ENCODE data around the gene CYB5A.

CYB5A gene, protein sequence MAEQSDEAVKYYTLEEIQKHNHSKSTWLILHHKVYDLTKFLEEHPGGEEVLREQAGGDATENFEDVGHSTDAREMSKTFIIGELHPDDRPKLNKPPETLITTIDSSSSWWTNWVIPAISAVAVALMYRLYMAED
- 7.6 to 11.6 (median 10.8) reads per million in 3 donors for total RNA-seq

DNA sequence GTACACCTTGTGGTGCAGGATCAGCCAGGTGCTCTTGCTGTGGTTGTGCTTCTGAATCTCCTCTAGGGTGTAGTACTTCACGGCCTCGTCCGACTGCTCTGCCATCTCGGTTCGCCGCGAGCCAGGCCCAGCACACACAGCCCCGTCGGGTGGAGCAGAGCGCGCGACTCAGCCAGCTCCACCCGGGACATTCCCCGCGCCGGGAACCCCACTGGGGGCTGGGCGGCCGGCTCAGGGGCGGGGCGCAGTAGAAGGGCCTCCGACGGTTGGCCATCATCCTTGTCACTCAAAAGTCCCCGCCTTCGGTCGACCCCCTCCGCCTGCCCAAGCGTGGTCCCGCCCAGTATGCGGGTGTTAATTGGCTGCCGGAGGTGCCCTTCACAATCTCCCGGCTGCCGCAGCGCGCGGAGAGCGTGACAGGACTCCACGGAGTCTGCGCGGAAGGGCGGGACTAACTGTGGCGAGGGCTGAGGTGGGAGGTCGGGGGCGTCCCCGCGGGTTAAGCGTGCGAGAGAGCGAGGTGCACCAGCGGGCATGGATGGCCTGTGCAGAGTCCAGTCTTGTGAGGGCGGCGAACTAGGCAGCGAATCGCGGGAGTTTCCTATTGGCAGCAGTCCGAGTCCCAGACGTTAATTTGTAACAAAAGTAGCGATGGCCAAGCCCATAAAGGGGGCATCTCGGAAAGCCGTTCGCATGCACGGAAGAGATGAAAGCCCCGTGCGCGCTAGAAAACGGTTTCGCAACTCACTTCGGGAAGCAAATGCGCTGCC is at the start of gene CYB5A:
CYB5A (minus strand) TSS at position 193 of the 770 bp plus-strand sequence; CDS start at position 105, 88 bp downstream.
- DNase-seq: peak; percentile 97 to 99 (median 98)
- no peaks in the 10 kb centered on the region for H3K27me3 ChIP-seq (replicated peaks; ENCODE audit: control insufficient read depth, insufficient read depth, low read length, poor library complexity, severe bottlenecking)
- peak within 1 kb of the TSS; percentile 53 for H3K27ac ChIP-seq (ENCODE audit: insufficient read depth, low read length, poor library complexity, severe bottlenecking)
- H3K9me3 ChIP-seq (ENCODE audit: control insufficient read depth, low read length): no peaks in the 10 kb centered on the region
- H3K36me3 ChIP-seq (ENCODE audit: control insufficient read depth, insufficient read depth, low read length): no peaks in the 10 kb centered on the region
- H3K4me1 ChIP-seq (ENCODE audit: control insufficient read depth, insufficient read depth, low read length, poor library complexity, severe bottlenecking): peaks cover 7% of the 10 kb centered on the region
- H3K4me3 ChIP-seq (ENCODE audit: insufficient read depth, low read depth, low read length, poor library complexity, severe bottlenecking): peak within 1 kb of the TSS; percentile 83

DNA sequence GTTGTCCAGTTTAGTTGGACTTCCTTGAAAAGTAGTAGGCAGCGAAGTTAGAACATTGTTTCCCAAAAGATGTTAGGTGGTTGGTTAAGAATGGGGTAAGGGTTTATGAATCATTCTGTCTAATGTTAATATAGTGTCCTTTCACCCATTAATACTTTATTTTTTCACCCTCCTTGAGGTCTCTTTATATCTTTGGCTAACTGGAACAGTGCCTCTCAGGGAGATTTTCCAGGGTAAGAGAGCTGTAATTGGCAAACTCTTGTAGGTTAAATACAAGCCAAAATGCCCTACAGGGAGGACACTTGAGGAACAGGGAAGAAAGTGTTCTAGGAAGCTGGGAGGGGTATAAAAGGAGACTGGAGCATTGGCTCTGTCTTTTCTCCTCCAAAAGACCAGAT is 46.1 kb upstream of the CYB5A start:
- no peak overlapping the region for H3K4me3 ChIP-seq (ENCODE audit: insufficient read depth, low read depth, low read length, poor library complexity, severe bottlenecking)
- no peak overlapping the region for H3K27ac ChIP-seq (ENCODE audit: insufficient read depth, low read length, poor library complexity, severe bottlenecking)
- H3K36me3 ChIP-seq (ENCODE audit: control insufficient read depth, insufficient read depth, low read length): no peaks in the 10 kb centered on the region
- H3K9me3 ChIP-seq (ENCODE audit: control insufficient read depth, low read length): no peaks in the 10 kb centered on the region
- no peaks in the 10 kb centered on the region for H3K27me3 ChIP-seq (replicated peaks; ENCODE audit: control insufficient read depth, insufficient read depth, low read length, poor library complexity, severe bottlenecking)
- DNase-seq: no peak
- H3K4me1 ChIP-seq (ENCODE audit: control insufficient read depth, insufficient read depth, low read length, poor library complexity, severe bottlenecking): no peaks in the 10 kb centered on the region

DNA sequence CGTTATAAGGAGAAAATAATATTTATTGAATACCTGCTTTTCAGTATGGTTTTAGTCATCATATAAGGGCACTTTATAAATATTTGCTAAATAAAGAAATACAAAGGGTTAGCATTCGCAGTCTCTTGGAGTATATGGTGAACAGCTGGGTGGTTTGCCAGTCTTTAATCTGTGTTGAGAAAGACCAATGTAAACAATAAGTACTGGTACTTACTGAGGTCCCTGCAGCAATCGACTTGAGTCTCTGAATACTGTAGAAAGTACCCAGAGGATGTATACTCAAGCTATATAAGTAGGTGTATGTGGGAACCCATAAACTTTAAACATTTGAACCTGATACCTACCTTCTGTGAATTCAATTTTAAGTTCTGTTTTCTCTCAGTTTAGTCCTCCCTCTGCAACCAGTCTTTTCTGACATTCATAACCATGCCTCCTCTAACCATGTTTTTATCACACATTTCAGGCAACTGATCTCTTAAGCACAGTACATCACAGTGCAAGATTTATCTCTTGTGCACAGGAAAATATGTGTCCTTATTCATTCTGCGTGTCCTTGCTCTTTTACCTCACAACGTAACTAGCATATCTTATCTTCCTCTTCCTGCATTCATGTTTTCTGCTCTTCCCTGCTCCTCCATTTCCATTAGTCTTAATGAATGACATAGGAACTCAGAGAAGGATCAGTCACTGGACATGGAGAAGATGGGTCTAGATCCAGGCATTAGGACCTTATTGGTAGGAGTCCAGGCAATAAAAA is 45.6 kb upstream of the CYB5A start:
- no peaks in the 10 kb centered on the region for H3K4me1 ChIP-seq (ENCODE audit: control insufficient read depth, insufficient read depth, low read length, poor library complexity, severe bottlenecking)
- H3K4me3 ChIP-seq (ENCODE audit: insufficient read depth, low read depth, low read length, poor library complexity, severe bottlenecking): no peak overlapping the region
- no peaks in the 10 kb centered on the region for H3K36me3 ChIP-seq (ENCODE audit: control insufficient read depth, insufficient read depth, low read length)
- H3K9me3 ChIP-seq (ENCODE audit: control insufficient read depth, low read length): no peaks in the 10 kb centered on the region
- H3K27ac ChIP-seq (ENCODE audit: insufficient read depth, low read length, poor library complexity, severe bottlenecking): no peak overlapping the region
- no peak for DNase-seq
- H3K27me3 ChIP-seq (replicated peaks; ENCODE audit: control insufficient read depth, insufficient read depth, low read length, poor library complexity, severe bottlenecking): no peaks in the 10 kb centered on the region

DNA sequence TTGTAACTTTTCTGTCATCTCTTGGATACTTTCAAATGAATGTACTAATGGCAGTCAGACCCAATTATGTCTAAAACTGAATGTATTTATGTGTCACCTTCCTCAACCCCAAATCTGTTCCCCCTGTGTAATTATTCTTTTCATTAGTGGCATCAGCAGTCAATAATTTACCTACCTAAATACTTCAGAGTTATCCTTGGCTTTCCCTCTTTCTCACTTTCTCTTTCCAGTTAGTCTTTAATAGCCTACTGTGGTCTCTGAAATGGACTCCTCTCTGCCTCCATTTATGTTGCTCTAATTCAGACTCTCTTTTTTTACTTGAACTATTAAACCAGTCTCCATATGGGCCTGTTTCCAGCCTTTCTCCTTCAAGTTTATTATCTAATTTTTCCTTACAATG is 44.9 kb upstream of the CYB5A start:
- DNase-seq: no peak
- no peak overlapping the region for H3K4me3 ChIP-seq (ENCODE audit: insufficient read depth, low read depth, low read length, poor library complexity, severe bottlenecking)
- no peaks in the 10 kb centered on the region for H3K27me3 ChIP-seq (replicated peaks; ENCODE audit: control insufficient read depth, insufficient read depth, low read length, poor library complexity, severe bottlenecking)
- H3K9me3 ChIP-seq (ENCODE audit: control insufficient read depth, low read length): no peaks in the 10 kb centered on the region
- no peaks in the 10 kb centered on the region for H3K36me3 ChIP-seq (ENCODE audit: control insufficient read depth, insufficient read depth, low read length)
- H3K4me1 ChIP-seq (ENCODE audit: control insufficient read depth, insufficient read depth, low read length, poor library complexity, severe bottlenecking): no peaks in the 10 kb centered on the region
- H3K27ac ChIP-seq (ENCODE audit: insufficient read depth, low read length, poor library complexity, severe bottlenecking): no peak overlapping the region

DNA sequence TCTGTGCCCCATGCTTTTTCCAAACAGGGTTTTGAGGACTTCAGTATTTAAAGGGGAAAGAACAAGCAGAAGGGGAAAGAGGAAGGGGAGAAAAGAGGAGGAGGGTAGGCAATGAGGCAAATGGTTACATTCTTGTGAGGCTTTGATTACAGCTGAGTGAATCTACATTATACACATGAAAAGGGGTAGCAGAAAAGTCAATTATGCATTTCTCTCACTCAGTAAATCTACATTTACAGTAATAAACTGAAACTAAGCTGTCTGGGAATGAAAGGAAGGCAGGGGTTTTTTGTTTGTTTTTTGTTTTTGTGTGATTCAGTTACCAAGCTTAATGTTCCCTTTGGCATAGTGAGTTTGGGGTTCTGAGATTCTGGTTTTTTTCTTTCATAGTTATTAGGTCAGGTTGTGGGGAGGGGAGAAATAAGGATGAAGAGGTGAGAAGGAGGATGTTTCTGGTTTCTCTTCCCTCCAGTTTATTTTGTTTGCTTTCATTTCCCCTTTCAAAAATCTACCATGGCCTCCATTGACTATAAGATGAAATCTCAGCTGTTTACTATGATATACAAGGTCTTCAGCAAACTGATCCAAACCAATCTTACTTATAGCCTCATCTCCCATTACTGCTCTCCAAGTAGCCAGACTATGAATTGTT is 42.6 kb upstream of the CYB5A start:
- H3K36me3 ChIP-seq (ENCODE audit: control insufficient read depth, insufficient read depth, low read length): no peaks in the 10 kb centered on the region
- no peaks in the 10 kb centered on the region for H3K27me3 ChIP-seq (replicated peaks; ENCODE audit: control insufficient read depth, insufficient read depth, low read length, poor library complexity, severe bottlenecking)
- H3K4me3 ChIP-seq (ENCODE audit: insufficient read depth, low read depth, low read length, poor library complexity, severe bottlenecking): no peak overlapping the region
- no peaks in the 10 kb centered on the region for H3K9me3 ChIP-seq (ENCODE audit: control insufficient read depth, low read length)
- H3K27ac ChIP-seq (ENCODE audit: insufficient read depth, low read length, poor library complexity, severe bottlenecking): no peak overlapping the region
- no peaks in the 10 kb centered on the region for H3K4me1 ChIP-seq (ENCODE audit: control insufficient read depth, insufficient read depth, low read length, poor library complexity, severe bottlenecking)
- no peak for DNase-seq

DNA sequence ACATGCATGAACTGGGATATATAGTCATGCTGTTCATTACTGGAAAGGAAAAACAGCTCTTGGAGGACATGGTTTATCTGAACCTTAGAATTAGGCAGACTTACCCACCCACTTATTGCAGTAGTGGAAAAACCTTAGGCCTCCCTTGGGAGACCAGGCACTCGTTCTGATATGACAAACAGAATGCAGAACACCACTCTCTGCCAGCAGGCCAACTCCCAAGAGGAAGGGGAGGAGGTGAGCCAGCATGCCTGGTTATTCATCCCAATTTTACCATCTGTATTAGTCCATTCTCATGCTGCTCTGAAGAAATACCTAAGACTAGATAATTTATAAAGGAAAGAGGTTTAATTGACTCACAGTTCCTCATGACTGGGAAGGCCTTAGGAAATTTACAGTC is 41.3 kb upstream of the CYB5A start:
- H3K27me3 ChIP-seq (replicated peaks; ENCODE audit: control insufficient read depth, insufficient read depth, low read length, poor library complexity, severe bottlenecking): no peaks in the 10 kb centered on the region
- H3K9me3 ChIP-seq (ENCODE audit: control insufficient read depth, low read length): no peaks in the 10 kb centered on the region
- H3K27ac ChIP-seq (ENCODE audit: insufficient read depth, low read length, poor library complexity, severe bottlenecking): no peak overlapping the region
- no peaks in the 10 kb centered on the region for H3K36me3 ChIP-seq (ENCODE audit: control insufficient read depth, insufficient read depth, low read length)
- DNase-seq: no peak
- H3K4me3 ChIP-seq (ENCODE audit: insufficient read depth, low read depth, low read length, poor library complexity, severe bottlenecking): no peak overlapping the region
- H3K4me1 ChIP-seq (ENCODE audit: control insufficient read depth, insufficient read depth, low read length, poor library complexity, severe bottlenecking): no peaks in the 10 kb centered on the region

DNA sequence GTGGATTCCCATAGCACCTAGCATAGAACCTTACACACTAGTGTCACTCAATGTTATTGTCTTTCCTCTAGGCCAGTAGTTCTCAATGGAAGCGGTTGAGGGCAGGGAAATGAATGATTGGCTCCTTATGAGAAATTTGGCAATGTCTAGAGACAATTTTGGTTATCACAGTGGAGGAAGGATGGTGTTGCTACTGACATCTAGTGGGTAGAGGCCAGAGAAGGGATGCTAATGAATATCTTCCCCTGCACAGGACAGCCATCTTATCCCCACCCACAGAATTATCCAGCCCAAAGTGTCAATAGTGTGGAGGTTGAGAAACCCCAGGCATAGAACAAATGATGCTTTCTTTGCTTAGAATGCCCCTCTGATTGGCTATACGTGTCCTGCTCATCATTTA is 39.6 kb upstream of the CYB5A start:
- H3K27ac ChIP-seq (ENCODE audit: insufficient read depth, low read length, poor library complexity, severe bottlenecking): no peak overlapping the region
- H3K4me1 ChIP-seq (ENCODE audit: control insufficient read depth, insufficient read depth, low read length, poor library complexity, severe bottlenecking): no peaks in the 10 kb centered on the region
- H3K36me3 ChIP-seq (ENCODE audit: control insufficient read depth, insufficient read depth, low read length): no peaks in the 10 kb centered on the region
- H3K9me3 ChIP-seq (ENCODE audit: control insufficient read depth, low read length): no peaks in the 10 kb centered on the region
- no peak overlapping the region for H3K4me3 ChIP-seq (ENCODE audit: insufficient read depth, low read depth, low read length, poor library complexity, severe bottlenecking)
- H3K27me3 ChIP-seq (replicated peaks; ENCODE audit: control insufficient read depth, insufficient read depth, low read length, poor library complexity, severe bottlenecking): no peaks in the 10 kb centered on the region
- DNase-seq: no peak

DNA sequence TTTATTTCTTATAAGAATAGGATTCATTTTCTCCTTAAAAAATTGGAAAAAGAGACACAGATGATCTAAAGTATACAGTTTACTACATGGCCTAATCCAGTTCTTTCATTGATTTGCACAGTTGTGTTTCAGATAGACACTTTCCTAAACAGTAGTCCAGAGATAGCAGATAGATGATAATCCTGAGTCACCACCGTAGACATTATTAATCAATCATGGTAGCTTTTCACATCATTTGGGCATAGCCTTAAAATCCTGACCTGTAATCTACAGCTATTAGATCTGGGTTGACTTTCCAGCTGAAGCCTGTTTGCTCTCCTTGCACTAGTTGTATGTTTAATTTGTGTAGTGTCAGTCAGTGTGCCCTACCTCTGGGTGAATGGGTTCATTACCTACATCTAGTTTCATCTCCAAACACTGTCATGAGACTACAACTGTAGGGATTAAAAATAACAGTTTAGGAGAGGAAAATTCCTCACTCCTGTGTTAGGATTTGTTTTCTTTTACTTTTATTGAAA is 38.0 kb upstream of the CYB5A start:
- no peak for DNase-seq
- H3K4me1 ChIP-seq (ENCODE audit: control insufficient read depth, insufficient read depth, low read length, poor library complexity, severe bottlenecking): no peaks in the 10 kb centered on the region
- no peaks in the 10 kb centered on the region for H3K27me3 ChIP-seq (replicated peaks; ENCODE audit: control insufficient read depth, insufficient read depth, low read length, poor library complexity, severe bottlenecking)
- H3K36me3 ChIP-seq (ENCODE audit: control insufficient read depth, insufficient read depth, low read length): no peaks in the 10 kb centered on the region
- H3K27ac ChIP-seq (ENCODE audit: insufficient read depth, low read length, poor library complexity, severe bottlenecking): no peak overlapping the region
- no peaks in the 10 kb centered on the region for H3K9me3 ChIP-seq (ENCODE audit: control insufficient read depth, low read length)
- no peak overlapping the region for H3K4me3 ChIP-seq (ENCODE audit: insufficient read depth, low read depth, low read length, poor library complexity, severe bottlenecking)

DNA sequence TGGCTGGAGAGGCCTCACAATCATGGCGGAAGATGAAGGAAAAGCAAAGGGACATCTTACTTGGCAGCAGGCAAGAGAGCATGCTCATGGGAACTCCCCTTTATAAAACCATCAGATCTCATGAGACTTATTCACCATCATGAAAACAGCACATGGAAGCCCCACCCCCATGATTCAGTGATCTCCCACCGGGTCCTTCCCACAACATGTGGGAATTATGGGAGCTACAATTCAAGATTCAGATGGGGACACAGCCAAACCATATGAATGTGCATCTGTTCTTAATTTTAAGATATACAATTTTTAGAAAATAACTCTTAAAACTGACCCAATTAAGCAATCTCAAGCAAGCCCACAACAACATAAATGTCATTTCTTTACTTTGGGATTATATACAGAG is 36.4 kb upstream of the CYB5A start:
- H3K27me3 ChIP-seq (replicated peaks; ENCODE audit: control insufficient read depth, insufficient read depth, low read length, poor library complexity, severe bottlenecking): no peaks in the 10 kb centered on the region
- H3K4me3 ChIP-seq (ENCODE audit: insufficient read depth, low read depth, low read length, poor library complexity, severe bottlenecking): no peak overlapping the region
- no peak for DNase-seq
- no peaks in the 10 kb centered on the region for H3K4me1 ChIP-seq (ENCODE audit: control insufficient read depth, insufficient read depth, low read length, poor library complexity, severe bottlenecking)
- no peaks in the 10 kb centered on the region for H3K9me3 ChIP-seq (ENCODE audit: control insufficient read depth, low read length)
- no peak overlapping the region for H3K27ac ChIP-seq (ENCODE audit: insufficient read depth, low read length, poor library complexity, severe bottlenecking)
- H3K36me3 ChIP-seq (ENCODE audit: control insufficient read depth, insufficient read depth, low read length): no peaks in the 10 kb centered on the region

All from effector memory CD4-positive, alpha-beta T cell (primary cell).